ENCODE results near the gene LGALS3. TPM values are rescaled to one million over a fixed set of nuclear protein-coding genes. Genes with fewer than 3 reads are reported as not detected.
A peak's percentile ranks its signal among the peaks of the same experiment; 100 is the strongest.

LGALS3 gene
- total RNA-seq, 1 donor from 2014 or later: 528 TPM

- H3K4me3 ChIP-seq: no peak overlapping the region
- H3K4me1 ChIP-seq: peaks cover 83% of the 10 kb centered on the region
- ATAC-seq (no peak), DNase-seq (no peak)
- no peaks in the 10 kb centered on the region for H3K9me3 ChIP-seq
- peak overlapping the region; percentile 53 for H3K27ac ChIP-seq
- H3K27me3 ChIP-seq (ENCODE audit: low read depth): no peaks in the 10 kb centered on the region
- TF ChIP-seq CTCF (IDR thresholded peaks at IDR 0.05): no peak
- no peaks in the 10 kb centered on the region for H3K36me3 ChIP-seq
- intact Hi-C loops (cut with DNase I): no loop called here
Observed at GRCh38 chr14:55121628-55122439, 7.2 kb upstream of the LGALS3 start.

- intact Hi-C loops (cut with DNase I): no loop called here
- H3K27ac ChIP-seq: peak overlapping the region; percentile 53
- no peaks in the 10 kb centered on the region for H3K36me3 ChIP-seq
- H3K27me3 ChIP-seq (ENCODE audit: low read depth): no peaks in the 10 kb centered on the region
- no peak overlapping the region for H3K4me3 ChIP-seq
- no peak for TF ChIP-seq CTCF (IDR thresholded peaks at IDR 0.05)
- DNase-seq (peak; percentile 71), ATAC-seq (peak in 1 of 2 donors; percentile 48)
- peaks cover 86% of the 10 kb centered on the region for H3K4me1 ChIP-seq
- no peaks in the 10 kb centered on the region for H3K9me3 ChIP-seq
Observed at GRCh38 chr14:55122440-55122986, 6.5 kb upstream of the LGALS3 start.

GRCh38 chr14:55123101-55123500 lies 6.0 kb upstream of the LGALS3 start:
- intact Hi-C loops (cut with DNase I): no loop called here
- Histone ChIP-seq H3K36me3 (no peaks in the 10 kb centered on the region), H3K4me3 (no peak overlapping the region), H3K27me3 (ENCODE audit: low read depth) (no peaks in the 10 kb centered on the region), H3K27ac (peak overlapping the region; percentile 53), H3K4me1 (peaks cover 84% of the 10 kb centered on the region), H3K9me3 (no peaks in the 10 kb centered on the region)
- DNase-seq: no peak
- ATAC-seq: peak in 1 of 2 donors; percentile 34
- no peak for TF ChIP-seq CTCF (IDR thresholded peaks at IDR 0.05)

GRCh38 chr14:55123852-55124639 lies 5.0 kb upstream of the LGALS3 start:
- Histone ChIP-seq H3K9me3 (no peaks in the 10 kb centered on the region), H3K4me1 (peaks cover 74% of the 10 kb centered on the region), H3K4me3 (no peak overlapping the region), H3K27ac (no peak overlapping the region), H3K36me3 (no peaks in the 10 kb centered on the region), H3K27me3 (ENCODE audit: low read depth) (no peaks in the 10 kb centered on the region)
- DNase-seq (no peak), ATAC-seq (no peak)
- intact Hi-C loops (cut with DNase I): no loop called here
- no peak for TF ChIP-seq CTCF (IDR thresholded peaks at IDR 0.05)

GRCh38 chr14:55124774-55125386 lies 4.2 kb upstream of the LGALS3 start:
- H3K4me1 ChIP-seq: peaks cover 68% of the 10 kb centered on the region
- no peak for TF ChIP-seq CTCF (IDR thresholded peaks at IDR 0.05)
- intact Hi-C loops (cut with DNase I): no loop called here
- no peaks in the 10 kb centered on the region for H3K36me3 ChIP-seq
- DNase-seq (no peak), ATAC-seq (no peak)
- H3K9me3 ChIP-seq: no peaks in the 10 kb centered on the region
- H3K4me3 ChIP-seq: no peak overlapping the region
- peak overlapping the region; percentile 37 for H3K27ac ChIP-seq
- no peaks in the 10 kb centered on the region for H3K27me3 ChIP-seq (ENCODE audit: low read depth)

Measured in lower lobe of right lung (tissue), 2 donors.